SK-N-MC (cell line): ENCODE data around the gene SCPEP1.

Source experiments
- EZH2 ChIP-seq: fragments of 200-600 bp; sonication (generic); IDR thresholded peaks from one replicate; pipeline ENCODE4 v1.6.1; 2017; ENCODE audit warnings: antibody characterized with exemption
- FOXP2 ChIP-seq: optimal IDR thresholded peaks from 2 replicates; pipeline ENCODE3; 2011; ENCODE audit warnings: mild to moderate bottlenecking, moderate library complexity; ENCODE audit not compliant: insufficient read depth; ENCODE audit errors: extremely low read length, control extremely low read depth
- POLR2AphosphoS5 ChIP-seq: IDR thresholded peaks from 2 replicates; pipeline ENCODE4 v1.6.1; 2012; ENCODE audit warnings: mild to moderate bottlenecking, low read depth, low read length, borderline replicate concordance

DNA sequence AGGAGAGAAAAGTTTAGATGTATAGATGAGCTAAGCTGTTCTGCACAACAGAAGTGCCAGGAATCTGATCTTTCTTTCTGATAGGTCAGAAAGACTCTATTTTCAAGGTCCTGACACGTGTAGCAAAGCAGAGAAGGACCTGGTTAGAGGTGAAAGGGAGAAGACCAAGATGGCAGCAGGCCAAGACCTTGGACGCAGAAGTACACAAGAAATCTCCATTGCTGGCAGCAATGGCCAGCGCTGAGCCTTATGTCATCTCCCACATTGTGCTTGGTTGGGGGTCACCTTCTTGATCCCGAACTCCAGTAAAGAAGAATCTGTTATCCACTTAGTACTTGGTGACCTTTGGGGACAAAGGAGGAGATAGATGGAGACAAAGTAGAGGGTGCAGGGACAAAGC lies 65.3 kb downstream of the SCPEP1 start:
- TF ChIP-seq POLR2AphosphoS5: no peak
- no peak for TF ChIP-seq EZH2
- TF ChIP-seq FOXP2: no peak
